Activated naive CD4-positive, alpha-beta T cell treated with anti-CD3 and anti-CD28 coated beads, Interleukin-2, amount 10 ng/mL, durations not matched to agents 7 days and 5 days (primary cell): ENCODE data around the gene ZGLP1.
A peak's percentile ranks its signal among the peaks of the same experiment; 100 is the strongest.

Experiments
- CTCF ChIA-PET: fragments of 350-600 bp; sonication (Branson Sonifier 250); formaldehyde crosslinking; loops from one replicate; lab custom pipeline; 2021; ENCODE audit warnings: antibody characterized with exemption; lab: Charles Lee
- DNase-seq: peaks from one replicate; pipeline ENCODE4 v3.0.0-alpha.2; 2020
- H3K27ac Mint-ChIP-seq: one replicate; pipeline ENCODE4 v1.8.0; 2021; ENCODE audit warnings: mild to moderate bottlenecking, moderate library complexity, mixed read lengths
- H3K27me3 Mint-ChIP-seq: one replicate; pipeline ENCODE4 v1.8.0; 2021; ENCODE audit warnings: mild to moderate bottlenecking, mixed read lengths
- H3K36me3 Mint-ChIP-seq: one replicate; pipeline ENCODE4 v1.8.0; 2021; ENCODE audit warnings: mixed read lengths
- H3K4me1 Mint-ChIP-seq: one replicate; pipeline ENCODE4 v1.8.0; 2021; ENCODE audit warnings: mixed read lengths
- H3K4me3 Mint-ChIP-seq: one replicate; pipeline ENCODE4 v1.8.0; 2021; ENCODE audit warnings: mild to moderate bottlenecking, moderate library complexity, mixed read lengths
- H3K9me3 Mint-ChIP-seq: one replicate; pipeline ENCODE4 v1.8.0; 2021; ENCODE audit warnings: mixed read lengths

Gene ZGLP1

GRCh38 chr19:10317857-10318462 is 8.3 kb upstream of the ZGLP1 start:
- Mint-ChIP-seq H3K9me3 (no peaks in the 10 kb centered on the region), H3K4me3 (no peak overlapping the region), H3K27me3 (no peaks in the 10 kb centered on the region), H3K36me3 (peaks cover 26% of the 10 kb centered on the region), H3K4me1 (peaks cover 18% of the 10 kb centered on the region), H3K27ac (no peak overlapping the region)
- CTCF ChIA-PET = no interaction called here
- DNase-seq = no peak

GRCh38 chr19:10317045-10317856 is 7.6 kb upstream of the ZGLP1 start:
- peaks cover 18% of the 10 kb centered on the region for H3K4me1 Mint-ChIP-seq
- CTCF ChIA-PET = interaction anchor here (0.7 kb wide), 1 partner anchor 48 kb away, joined by 3 read pairs; no protein-coding TSS in a partner anchor
- no peak for DNase-seq
- no peak overlapping the region for H3K27ac Mint-ChIP-seq
- H3K4me3 Mint-ChIP-seq = no peak overlapping the region
- H3K36me3 Mint-ChIP-seq = peaks cover 26% of the 10 kb centered on the region
- H3K9me3 Mint-ChIP-seq = no peaks in the 10 kb centered on the region
- H3K27me3 Mint-ChIP-seq = no peaks in the 10 kb centered on the region

GRCh38 chr19:10316229-10317044 is 6.8 kb upstream of the ZGLP1 start:
- Mint-ChIP-seq H3K27me3 (no peaks in the 10 kb centered on the region), H3K36me3 (peaks cover 22% of the 10 kb centered on the region), H3K4me3 (peak overlapping the region; percentile 78), H3K9me3 (no peaks in the 10 kb centered on the region), H3K27ac (no peak overlapping the region), H3K4me1 (peaks cover 18% of the 10 kb centered on the region)
- CTCF ChIA-PET = interaction anchor here (0.7 to 2.2 kb wide), 2 partner anchors 47 to 57 kb away, joined by 3 to 5 read pairs; no protein-coding TSS in a partner anchor
- no peak for DNase-seq

- peak; percentile 93 for DNase-seq
- Mint-ChIP-seq H3K36me3 (peaks cover 22% of the 10 kb centered on the region), H3K4me3 (peak within 1 kb of the TSS; percentile 78), H3K27ac (peak within 1 kb of the TSS; percentile 28), H3K9me3 (no peaks in the 10 kb centered on the region), H3K4me1 (peaks cover 18% of the 10 kb centered on the region), H3K27me3 (no peaks in the 10 kb centered on the region)
- CTCF ChIA-PET = interaction anchor here (0.6 to 2.2 kb wide), 3 partner anchors 9 to 73 kb away, joined by 4 to 6 read pairs (median 5); no protein-coding TSS in a partner anchor
Measured at GRCh38 chr19:10315335-10316214, 6.0 kb upstream of the ZGLP1 start, which contains the start of gene FDX2. Gene FDX2, minus strand, starts transcription at chr19:10316015. Its CDS starts 19 bp downstream, at chr19:10315996.

- CTCF ChIA-PET = interaction anchor here (1.5 kb wide), 1 partner anchor 83 kb away, joined by 5 read pairs; no protein-coding TSS in a partner anchor
- no peak overlapping the region for H3K4me3 Mint-ChIP-seq
- H3K27ac Mint-ChIP-seq = no peak overlapping the region
- H3K9me3 Mint-ChIP-seq = no peaks in the 10 kb centered on the region
- no peaks in the 10 kb centered on the region for H3K36me3 Mint-ChIP-seq
- H3K27me3 Mint-ChIP-seq = peaks cover 18% of the 10 kb centered on the region
- no peak for DNase-seq
- no peaks in the 10 kb centered on the region for H3K4me1 Mint-ChIP-seq
Measured at GRCh38 chr19:10306327-10306726, 3.3 kb downstream of the ZGLP1 start.

GRCh38 chr19:10305139-10305806 is 4.3 kb downstream of the ZGLP1 start:
- CTCF ChIA-PET = interaction anchor here (1.5 kb wide), 1 partner anchor 84 kb away, joined by 5 read pairs; no protein-coding TSS in a partner anchor
- Mint-ChIP-seq H3K4me1 (no peaks in the 10 kb centered on the region), H3K27me3 (peaks cover 25% of the 10 kb centered on the region), H3K36me3 (no peaks in the 10 kb centered on the region), H3K27ac (no peak overlapping the region), H3K9me3 (no peaks in the 10 kb centered on the region), H3K4me3 (no peak overlapping the region)
- no peak for DNase-seq

GRCh38 chr19:10299545-10300458 is 9.8 kb downstream of the ZGLP1 start:
- no peaks in the 10 kb centered on the region for H3K9me3 Mint-ChIP-seq
- no peak for DNase-seq
- H3K27me3 Mint-ChIP-seq = peaks cover 78% of the 10 kb centered on the region
- peaks cover 12% of the 10 kb centered on the region for H3K4me1 Mint-ChIP-seq
- peaks cover 3% of the 10 kb centered on the region for H3K36me3 Mint-ChIP-seq
- no peak overlapping the region for H3K4me3 Mint-ChIP-seq
- H3K27ac Mint-ChIP-seq = no peak overlapping the region
- CTCF ChIA-PET = no interaction called here

GRCh38 chr19:10295847-10296591 is 13.6 kb downstream of the ZGLP1 start:
- peaks cover 14% of the 10 kb centered on the region for H3K36me3 Mint-ChIP-seq
- CTCF ChIA-PET = interaction anchor here (0.6 to 1.9 kb wide), 3 partner anchors 24 to 104 kb away, joined by 3 to 5 read pairs (median 3); no protein-coding TSS in a partner anchor
- peak overlapping the region; percentile 76 for H3K4me3 Mint-ChIP-seq
- H3K4me1 Mint-ChIP-seq = peaks cover 40% of the 10 kb centered on the region
- DNase-seq = no peak
- peaks cover 2% of the 10 kb centered on the region for H3K9me3 Mint-ChIP-seq
- H3K27me3 Mint-ChIP-seq = peaks cover 95% of the 10 kb centered on the region
- peak overlapping the region; percentile 75 for H3K27ac Mint-ChIP-seq

GRCh38 chr19:10295305-10295846 is 14.2 kb downstream of the ZGLP1 start:
- Mint-ChIP-seq H3K4me3 (peak overlapping the region; percentile 76), H3K4me1 (peaks cover 46% of the 10 kb centered on the region), H3K9me3 (peaks cover 2% of the 10 kb centered on the region), H3K36me3 (peaks cover 14% of the 10 kb centered on the region), H3K27ac (peak overlapping the region; percentile 75), H3K27me3 (peaks cover 98% of the 10 kb centered on the region)
- peak; percentile 86 for DNase-seq
- CTCF ChIA-PET = interaction anchor here (0.6 to 1.9 kb wide), 3 partner anchors 24 to 105 kb away, joined by 3 to 5 read pairs (median 3); no protein-coding TSS in a partner anchor

GRCh38 chr19:10294368-10294697 is 15.3 kb downstream of the ZGLP1 start:
- peaks cover 17% of the 10 kb centered on the region for H3K36me3 Mint-ChIP-seq
- no peak for DNase-seq
- H3K4me1 Mint-ChIP-seq = peaks cover 53% of the 10 kb centered on the region
- no peak overlapping the region for H3K27ac Mint-ChIP-seq
- H3K27me3 Mint-ChIP-seq = peaks cover 100% of the 10 kb centered on the region
- peaks cover 2% of the 10 kb centered on the region for H3K9me3 Mint-ChIP-seq
- peak overlapping the region; percentile 53 for H3K4me3 Mint-ChIP-seq
- CTCF ChIA-PET = interaction anchor here (1.9 kb wide), 1 partner anchor 35 kb away, joined by 5 read pairs; no protein-coding TSS in a partner anchor
